ENCODE measurements around the gene PLA2G4D.

Gene PLA2G4D

GRCh38 chr15:42034628-42035434, 59.5 kb downstream of the PLA2G4D start:
- Mint-ChIP-seq H3K27me3 (no peaks in the 10 kb centered on the region), H3K9me3 (peaks cover 2% of the 10 kb centered on the region), H3K36me3 (peaks cover 2% of the 10 kb centered on the region), H3K4me3 (peak overlapping the region; percentile 14), H3K4me1 (peaks cover 21% of the 10 kb centered on the region), H3K27ac (no peak overlapping the region)
- ATAC-seq (ENCODE audit: low read depth) (no peak), DNase-seq (ENCODE audit: low spot score in 2 of 2) (no peak)

GRCh38 chr15:42033214-42033873, 61.0 kb downstream of the PLA2G4D start:
- peaks cover 18% of the 10 kb centered on the region for H3K4me1 Mint-ChIP-seq
- ATAC-seq (ENCODE audit: low read depth) (no peak), DNase-seq (ENCODE audit: low spot score in 2 of 2) (no peak)

GRCh38 chr15:42032376-42033213, 61.8 kb downstream of the PLA2G4D start:
- Mint-ChIP-seq H3K27ac (no peak overlapping the region), H3K36me3 (peaks cover 2% of the 10 kb centered on the region), H3K4me3 (no peak overlapping the region), H3K9me3 (peaks cover 2% of the 10 kb centered on the region), H3K4me1 (peaks cover 18% of the 10 kb centered on the region), H3K27me3 (peaks cover 3% of the 10 kb centered on the region)
- DNase-seq (ENCODE audit: low spot score in 2 of 2) = no peak
- no peak for ATAC-seq (ENCODE audit: low read depth)

More at GRCh38 chr15:42033214-42033873, 61.0 kb downstream of the PLA2G4D start:
- Mint-ChIP-seq H3K9me3 (peaks cover 2% of the 10 kb centered on the region), H3K27me3 (no peaks in the 10 kb centered on the region), H3K36me3 (peaks cover 2% of the 10 kb centered on the region), H3K4me3 (no peak overlapping the region), H3K27ac (no peak overlapping the region)

GRCh38 chr15:42031198-42031915, 63.0 kb downstream of the PLA2G4D start:
- Mint-ChIP-seq H3K4me1 (peaks cover 18% of the 10 kb centered on the region), H3K27me3 (peaks cover 6% of the 10 kb centered on the region), H3K4me3 (no peak overlapping the region), H3K36me3 (peaks cover 2% of the 10 kb centered on the region), H3K27ac (no peak overlapping the region), H3K9me3 (peaks cover 2% of the 10 kb centered on the region)
- DNase-seq (ENCODE audit: low spot score in 2 of 2) (no peak), ATAC-seq (ENCODE audit: low read depth) (no peak)

GRCh38 chr15:42027521-42027920, 66.8 kb downstream of the PLA2G4D start:
- Mint-ChIP-seq H3K27ac (no peak overlapping the region), H3K36me3 (peaks cover 2% of the 10 kb centered on the region)

GRCh38 chr15:42024303-42024702, 70.1 kb downstream of the PLA2G4D start:
- no peak for ATAC-seq (ENCODE audit: low read depth)
- no peak for DNase-seq (ENCODE audit: low spot score in 2 of 2)
- Mint-ChIP-seq H3K27ac (no peak overlapping the region), H3K9me3 (no peaks in the 10 kb centered on the region), H3K27me3 (peaks cover 12% of the 10 kb centered on the region), H3K36me3 (no peaks in the 10 kb centered on the region), H3K4me3 (no peak overlapping the region), H3K4me1 (no peaks in the 10 kb centered on the region)

More at GRCh38 chr15:42027521-42027920, 66.8 kb downstream of the PLA2G4D start:
- Mint-ChIP-seq H3K4me3 (no peak overlapping the region), H3K9me3 (no peaks in the 10 kb centered on the region), H3K4me1 (peaks cover 2% of the 10 kb centered on the region), H3K27me3 (peaks cover 10% of the 10 kb centered on the region)
- no peak for DNase-seq (ENCODE audit: low spot score in 2 of 2)
- ATAC-seq (ENCODE audit: low read depth) = no peak

- no peak for ATAC-seq (ENCODE audit: low read depth)
- DNase-seq (ENCODE audit: low spot score in 2 of 2) = no peak
- no peak overlapping the region for H3K4me3 Mint-ChIP-seq
- peaks cover 11% of the 10 kb centered on the region for H3K27me3 Mint-ChIP-seq
- peaks cover 2% of the 10 kb centered on the region for H3K4me1 Mint-ChIP-seq
- no peaks in the 10 kb centered on the region for H3K36me3 Mint-ChIP-seq
- H3K9me3 Mint-ChIP-seq = no peaks in the 10 kb centered on the region
- H3K27ac Mint-ChIP-seq = no peak overlapping the region
Measured at GRCh38 chr15:42021593-42021992, 72.8 kb downstream of the PLA2G4D start.

- Mint-ChIP-seq H3K4me1 (peaks cover 2% of the 10 kb centered on the region), H3K27me3 (peaks cover 8% of the 10 kb centered on the region), H3K4me3 (no peak within 1 kb of the TSS), H3K9me3 (no peaks in the 10 kb centered on the region), H3K27ac (no peak within 1 kb of the TSS), H3K36me3 (no peaks in the 10 kb centered on the region)
- DNase-seq (ENCODE audit: low spot score in 2 of 2) = no peak
- no peak for ATAC-seq (ENCODE audit: low read depth)
Measured at GRCh38 chr15:42020713-42021273, 73.6 kb downstream of the PLA2G4D start, which contains the start of gene PLA2G4E. PLA2G4E (minus strand) TSS chr15:42021042; CDS start chr15:42021030, 12 bp downstream.

- no peak overlapping the region for H3K27ac Mint-ChIP-seq
- H3K4me1 Mint-ChIP-seq = peaks cover 2% of the 10 kb centered on the region
Measured at GRCh38 chr15:42018306-42019224, 75.8 kb downstream of the PLA2G4D start.

More at GRCh38 chr15:42018306-42019224, 75.8 kb downstream of the PLA2G4D start:
- ATAC-seq (ENCODE audit: low read depth) (no peak), DNase-seq (ENCODE audit: low spot score in 2 of 2) (no peak)
- no peaks in the 10 kb centered on the region for H3K9me3 Mint-ChIP-seq
- no peak overlapping the region for H3K4me3 Mint-ChIP-seq
- H3K27me3 Mint-ChIP-seq = peaks cover 7% of the 10 kb centered on the region
- H3K36me3 Mint-ChIP-seq = no peaks in the 10 kb centered on the region
